Endothelial cell of umbilical vein (primary cell): ENCODE data around the gene MTERF4. TPM values are rescaled to one million over a fixed set of nuclear protein-coding genes. Genes with fewer than 3 reads are reported as not detected.
A peak's percentile ranks its signal among the peaks of the same experiment; 100 is the strongest.

Source experiments
- BruUV-seq: library from RNA; stranded (reverse); fragments of 400-500 nt; replicated peaks from 2 replicates; lab custom pipeline; 2021; lab: Mats Ljungman, UMichigan
- CTCF ChIA-PET: fragments of 300-600, 350-600 bp; sonication (Branson Sonifier 250); formaldehyde crosslinking; loops from one replicate; lab custom pipeline; 2021; ENCODE audit warnings: antibody characterized with exemption, inconsistent platforms; lab: Charles Lee
- POLR2A ChIA-PET: fragments of 300-600, 350-600 bp; sonication (Branson Sonifier 250); formaldehyde crosslinking; loops from one replicate; lab custom pipeline; 2021; ENCODE audit warnings: antibody characterized with exemption, inconsistent platforms; lab: Charles Lee
- DNase-seq: peaks from one replicate; pipeline ENCODE4 v3.0.0-alpha.2; 2011; ENCODE audit warnings: low read depth, low spot score
- FAIRE-seq: peaks from 2 replicates; lab custom pipeline; 2011; peaks lifted over from hg19 to GRCh38; lab: Jason Lieb, UNC
- H2AFZ ChIP-seq: 2 replicates; pipeline ENCODE4 v1.6.0; 2012; ENCODE audit warnings: low read depth, low read length, control low read depth, inconsistent platforms
- H3K27ac ChIP-seq: 2 replicates; pipeline ENCODE4 v1.5.1; 2011; ENCODE audit warnings: low read depth, mild to moderate bottlenecking, control low read depth, low read length, moderate library complexity; ENCODE audit not compliant: insufficient read depth
- H3K27me3 ChIP-seq, 2 experiments: 2 replicates each; pipeline versions ENCODE4 v1.6.0 to v1.6.1; 2011; ENCODE audit warnings: low read length in 2 of 2, mixed read lengths in 1 of 2; ENCODE audit not compliant: control insufficient read depth in 2 of 2, insufficient read depth in 2 of 2
- H3K36me3 ChIP-seq, 2 experiments: 2 replicates in 1 of 2; 3 replicates in 1 of 2; pipeline ENCODE4 v1.5.1; 2011; ENCODE audit warnings: low read length in 2 of 2, mild to moderate bottlenecking in 1 of 2, moderate library complexity in 1 of 2; ENCODE audit not compliant: control insufficient read depth in 2 of 2, insufficient read depth in 2 of 2; ENCODE audit errors: extremely low read depth in 1 of 2
- H3K4me1 ChIP-seq: 3 replicates; pipeline ENCODE4 v1.5.1; 2011; ENCODE audit warnings: mild to moderate bottlenecking, low read length; ENCODE audit not compliant: control insufficient read depth, insufficient read depth; ENCODE audit errors: extremely low read depth
- H3K4me2 ChIP-seq: 2 replicates; pipeline ENCODE4 v1.6.1; 2011; ENCODE audit warnings: low read length, control low read depth, mixed read lengths; ENCODE audit not compliant: insufficient read depth
- H3K4me3 ChIP-seq, 3 experiments: fragments of 200-600 bp in 1 of 3; sonication (generic), shearing (Covaris generic) in 1 of 3; replicated peaks in 1 of 3; 2 replicates each; pipeline ENCODE4 v1.5.1; 2011 to 2016; ENCODE audit warnings: control low read depth in 3 of 3, low read length in 3 of 3, mild to moderate bottlenecking in 2 of 3, inconsistent platforms in 1 of 3, low read depth in 1 of 3, moderate library complexity in 1 of 3; ENCODE audit not compliant: insufficient read depth in 1 of 3
- H3K79me2 ChIP-seq: 2 replicates; pipeline ENCODE4 v1.6.0; 2012; ENCODE audit warnings: low read length, inconsistent platforms; ENCODE audit not compliant: control insufficient read depth, insufficient read depth
- H3K9ac ChIP-seq: replicated peaks from 2 replicates; pipeline ENCODE3; 2011; ENCODE audit warnings: low read length, control low read depth; ENCODE audit not compliant: insufficient read depth; ENCODE audit errors: extremely low read depth
- H3K9me1 ChIP-seq: replicated peaks from 3 replicates; pipeline ENCODE4 v1.6.0; 2011; ENCODE audit warnings: mild to moderate bottlenecking, low read length; ENCODE audit not compliant: control insufficient read depth, insufficient read depth; ENCODE audit errors: extremely low read depth
- H3K9me3 ChIP-seq: replicated peaks from 2 replicates; pipeline ENCODE4 v1.5.1; 2012; ENCODE audit warnings: low read length, inconsistent platforms; ENCODE audit not compliant: control insufficient read depth, insufficient read depth
- H4K20me1 ChIP-seq: replicated peaks from 2 replicates; pipeline ENCODE3; 2011; ENCODE audit warnings: mild to moderate bottlenecking, low read length; ENCODE audit not compliant: control insufficient read depth, insufficient read depth; ENCODE audit errors: extremely low read depth
- CTCF ChIP-seq, 2 donors: IDR thresholded peaks; 1 replicate in 1 of 2; 2 replicates in 1 of 2; pipeline ENCODE4 v1.5.1; 2011; ENCODE audit warnings: low read length in 2 of 2, mild to moderate bottlenecking in 2 of 2, moderate library complexity in 2 of 2, control low read depth in 1 of 2, inconsistent platforms in 1 of 2, low read depth in 1 of 2; ENCODE audit not compliant: insufficient read depth in 1 of 2; ENCODE audit errors: extremely low read depth in 1 of 2
- EZH2 ChIP-seq: IDR thresholded peaks from 2 replicates; pipeline ENCODE4 v1.6.1; 2012; ENCODE audit warnings: borderline replicate concordance, low read depth, mild to moderate bottlenecking, moderate library complexity, low read length, inconsistent platforms; ENCODE audit not compliant: severe bottlenecking
- FOS ChIP-seq: IDR thresholded peaks from 2 replicates; pipeline ENCODE4 v1.6.1; 2011; ENCODE audit warnings: mild to moderate bottlenecking, low read length, moderate library complexity, borderline replicate concordance; ENCODE audit not compliant: insufficient read depth
- GATA2 ChIP-seq: IDR thresholded peaks from 2 replicates; pipeline ENCODE4 v1.7.0; 2011; ENCODE audit warnings: low read depth, mild to moderate bottlenecking, moderate library complexity, mixed read lengths, low read length; ENCODE audit not compliant: insufficient read length, insufficient read depth
- JUN ChIP-seq: IDR thresholded peaks from 2 replicates; pipeline ENCODE4 v1.6.1; 2011; ENCODE audit warnings: borderline replicate concordance, low read depth; ENCODE audit not compliant: insufficient read length, insufficient read depth
- MYC ChIP-seq: IDR thresholded peaks from one replicate; pipeline ENCODE4 v1.6.1; 2011; ENCODE audit warnings: mild to moderate bottlenecking, low read depth, low read length
- POLR2A ChIP-seq: IDR thresholded peaks from 2 replicates; pipeline ENCODE4 v1.6.1; 2012; ENCODE audit warnings: low read depth, mild to moderate bottlenecking, control low read depth, low read length
- POLR2AphosphoS5 ChIP-seq: IDR thresholded peaks from 2 replicates; pipeline ENCODE4 v1.6.1; 2012; ENCODE audit warnings: low read depth, mild to moderate bottlenecking, control low read depth, low read length, moderate library complexity; ENCODE audit not compliant: insufficient read depth
- dilution Hi-C: fragments of 300-500 bp; cut with MboI; formaldehyde crosslinking; loops from one replicate; pipeline ENCODE4 v1.15.0; 2019; ENCODE audit warnings: low sequenced_read_pairs; ENCODE audit not compliant: extremely low pct_ligation_motif_present
- intact Hi-C: fragments of 100-400 bp; cut with micrococcal nuclease; formaldehyde crosslinking; loops from one replicate; pipeline ENCODE4 v1.10.0; 2022
- polyA plus RNA-seq, 4 experiments: library from polyadenylated mRNA; depleted of rRNA in 3 of 4; stranded (reverse) in 3 of 4; unstranded in 1 of 4; fragments of >200 nt; gene quantifications; 2 replicates each; pipeline versions ENCODE4 v1.2.1 to v1.2.3, GENCODE V29; 2011 to 2012; ENCODE audit warnings: missing spikeins in 1 of 4
- total RNA-seq: library from RNA; stranded (reverse); gene quantifications from 2 replicates; pipeline ENCODE4 v1.2.3, GENCODE V29; 2021
- TF ChIP-seq, protein P1 (sequence below): IDR thresholded peaks from 2 replicates; pipeline ENCODE4 v1.6.1; 2011; ENCODE audit not compliant: insufficient read depth, insufficient read length

MTERF4 gene
- total and polyA plus RNA-seq, 2 donors (not counting 3 experiments of a cell fraction or from before 2014, with no cell fraction given) = 14.7 to 27.3 TPM

DNA sequence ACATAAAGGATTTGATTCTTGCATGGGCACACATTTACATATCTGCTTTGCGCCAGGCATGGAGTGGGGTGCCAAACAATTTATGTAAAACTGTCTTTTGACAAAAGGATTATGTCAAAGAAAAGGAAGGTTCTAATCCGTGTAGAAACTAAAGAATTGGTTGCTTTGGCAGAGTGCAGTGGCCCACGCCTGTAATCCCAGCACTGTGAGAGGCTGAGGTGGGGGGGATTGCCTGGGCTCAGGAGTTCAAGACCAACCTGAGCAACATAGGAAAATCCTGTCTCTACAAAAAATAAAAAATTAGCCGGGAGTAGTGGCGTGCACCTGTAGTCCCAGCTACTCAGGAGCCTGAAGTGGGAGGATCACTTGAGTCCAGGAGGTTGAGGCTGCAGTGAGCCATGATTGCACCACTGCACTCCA lies 1.1 kb upstream of the MTERF4 start:
- H3K4me1 ChIP-seq = peaks cover 12% of the 10 kb centered on the region
- no TSS peak for BruUV-seq
- no peak overlapping the region for H3K9ac ChIP-seq
- peaks cover 22% of the 10 kb centered on the region for H3K79me2 ChIP-seq
- H3K9me3 ChIP-seq = no peaks in the 10 kb centered on the region
- FAIRE-seq (peak; percentile 33), DNase-seq (no peak)
- peak overlapping the region; percentile 97 for H2AFZ ChIP-seq
- dilution Hi-C loops = no loop called here
- H3K27ac ChIP-seq = peak overlapping the region; percentile 72
- H3K36me3 ChIP-seq = no peaks in the 10 kb centered on the region
- intact Hi-C loops = loop anchor here (2.0 to 5.0 kb wide), 2 partner anchors 112 to 119 kb away; no protein-coding TSS in a partner anchor
- peak overlapping the region; percentile 97 for H3K4me2 ChIP-seq
- no peaks in the 10 kb centered on the region for H4K20me1 ChIP-seq
- no peak for TF ChIP-seq FOS
- no peak for TF ChIP-seq MYC
- no peak for TF ChIP-seq JUN
- TF ChIP-seq GATA2 = no peak
- no peak for TF ChIP-seq CTCF (IDR thresholded peaks at IDR 0.05; ENCODE audit: extremely low read depth in 1 of 2, insufficient read depth in 1 of 2, low read depth in 1 of 2, low read length in 2 of 2)
- no peak for TF ChIP-seq POLR2A
- TF ChIP-seq, protein P1, sequence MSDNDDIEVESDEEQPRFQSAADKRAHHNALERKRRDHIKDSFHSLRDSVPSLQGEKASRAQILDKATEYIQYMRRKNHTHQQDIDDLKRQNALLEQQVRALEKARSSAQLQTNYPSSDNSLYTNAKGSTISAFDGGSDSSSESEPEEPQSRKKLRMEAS = no peak
- no peak for TF ChIP-seq EZH2
- no peak for TF ChIP-seq POLR2AphosphoS5
- POLR2A ChIA-PET = no interaction called here
- CTCF ChIA-PET = no interaction called here
- H3K27me3 ChIP-seq = no peaks in the 10 kb centered on the region
- no peaks in the 10 kb centered on the region for H3K9me1 ChIP-seq
- peak overlapping the region; percentile 70 to 99 (median 84) for H3K4me3 ChIP-seq
